Gastroesophageal sphincter (tissue), 4 donors: Measurements from ENCODE around the gene AUTS2. TPM values are rescaled to one million over a fixed set of nuclear protein-coding genes. Genes with fewer than 3 reads are reported as not detected.

Experiments used
- ATAC-seq: fragments of 150-250 bp; one replicate; pipeline ENCODE4 v1.9.1; 2016; ENCODE audit warnings: mild to moderate bottlenecking, moderate library complexity
- H3K27ac ChIP-seq, 4 donors: fragments of 200-600 bp; sonication (generic) in 3 of 4; 1 replicate in 3 of 4; 2 replicates in 1 of 4; pipeline ENCODE4 v1.5.1; 2016 to 2019
- H3K27me3 ChIP-seq: fragments of 200-600 bp; sonication (generic); one replicate; pipeline ENCODE4 v1.5.1; 2019
- H3K36me3 ChIP-seq, 2 donors: fragments of 200-600 bp; sonication (generic); one replicate each; pipeline ENCODE4 v1.5.1; 2019; ENCODE audit warnings: control low read depth in 1 of 2
- H3K4me1 ChIP-seq, 3 donors: fragments of 200-600 bp; sonication (generic); 1 replicate in 2 of 3; 2 replicates in 1 of 3; pipeline ENCODE4 v1.5.1; 2016 to 2019; ENCODE audit warnings: control low read depth in 2 of 3
- H3K4me3 ChIP-seq, 2 donors: fragments of 200-600 bp; sonication (generic); one replicate each; pipeline ENCODE4 v1.5.1; 2019; ENCODE audit warnings: mild to moderate bottlenecking in 1 of 2, moderate library complexity in 1 of 2
- H3K9me3 ChIP-seq, 3 donors: fragments of 200-600 bp; sonication (generic); one replicate each; pipeline ENCODE4 v1.5.1; 2017 to 2019; ENCODE audit warnings: control low read depth in 2 of 3
- EP300 ChIP-seq: sonication (generic); formaldehyde crosslinking; IDR thresholded peaks from one replicate; pipeline ENCODE4 v1.6.1; 2017; ENCODE audit warnings: antibody characterized with exemption, mild to moderate bottlenecking
- POLR2A ChIP-seq, 2 donors: fragments of 450-650 bp; IDR thresholded peaks; one replicate each; pipeline ENCODE4 v1.6.1; 2017; ENCODE audit warnings: antibody characterized with exemption in 2 of 2, mild to moderate bottlenecking in 2 of 2, moderate library complexity in 1 of 2
- POLR2AphosphoS5 ChIP-seq: sonication (generic); formaldehyde crosslinking; IDR thresholded peaks from one replicate; pipeline ENCODE4 v1.6.1; 2017; ENCODE audit warnings: antibody characterized with exemption
- WGBS, 2 donors: methylation state at CpG; one replicate each; pipeline ENCODE4 v1.1.5; 2018; ENCODE audit warnings: low coverage in 1 of 2; 5-methylcytosine and 5-hydroxymethylcytosine counted together
- total RNA-seq, 4 donors: library from RNA; depleted of rRNA; stranded (reverse); fragments of >200 nt; gene quantifications; one replicate each; pipeline ENCODE4 v1.1.0, GENCODE V29; 2016
- TF ChIP-seq, protein P1 (sequence below), 4 experiments: fragments of 200-600 bp in 2 of 4; fragments of 450-650 bp in 2 of 4; sonication (generic) in 1 of 4; IDR thresholded peaks; one replicate each; pipeline ENCODE4 v1.5.1; 2017 to 2019; ENCODE audit warnings: antibody characterized with exemption in 4 of 4, mild to moderate bottlenecking in 2 of 4, moderate library complexity in 2 of 4

Gene AUTS2
- total RNA-seq, 4 donors from 2014 or later = 12.2 to 48.7 (median 44.1) TPM

- TF ChIP-seq EP300 (no peak), POLR2AphosphoS5 (no peak), POLR2A (IDR thresholded peaks at IDR 0.05) (no peak)
- TF ChIP-seq, protein P1, sequence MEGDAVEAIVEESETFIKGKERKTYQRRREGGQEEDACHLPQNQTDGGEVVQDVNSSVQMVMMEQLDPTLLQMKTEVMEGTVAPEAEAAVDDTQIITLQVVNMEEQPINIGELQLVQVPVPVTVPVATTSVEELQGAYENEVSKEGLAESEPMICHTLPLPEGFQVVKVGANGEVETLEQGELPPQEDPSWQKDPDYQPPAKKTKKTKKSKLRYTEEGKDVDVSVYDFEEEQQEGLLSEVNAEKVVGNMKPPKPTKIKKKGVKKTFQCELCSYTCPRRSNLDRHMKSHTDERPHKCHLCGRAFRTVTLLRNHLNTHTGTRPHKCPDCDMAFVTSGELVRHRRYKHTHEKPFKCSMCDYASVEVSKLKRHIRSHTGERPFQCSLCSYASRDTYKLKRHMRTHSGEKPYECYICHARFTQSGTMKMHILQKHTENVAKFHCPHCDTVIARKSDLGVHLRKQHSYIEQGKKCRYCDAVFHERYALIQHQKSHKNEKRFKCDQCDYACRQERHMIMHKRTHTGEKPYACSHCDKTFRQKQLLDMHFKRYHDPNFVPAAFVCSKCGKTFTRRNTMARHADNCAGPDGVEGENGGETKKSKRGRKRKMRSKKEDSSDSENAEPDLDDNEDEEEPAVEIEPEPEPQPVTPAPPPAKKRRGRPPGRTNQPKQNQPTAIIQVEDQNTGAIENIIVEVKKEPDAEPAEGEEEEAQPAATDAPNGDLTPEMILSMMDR (IDR thresholded peaks at IDR 0.05) = no peak
- H3K4me3 ChIP-seq = no peak overlapping the region
- peaks cover 0 to 19% (median 0%) of the 10 kb centered on the region in 3 donors for H3K4me1 ChIP-seq
- H3K9me3 ChIP-seq = peaks cover 0 to 7% (median 0%) of the 10 kb centered on the region in 3 donors
- 83 to 95% methylated on average over 7 to 8 of the region's 8 CpGs for WGBS, 2 donors
- H3K27me3 ChIP-seq = no peaks in the 10 kb centered on the region
- ATAC-seq = no peak
- no peak overlapping the region for H3K27ac ChIP-seq
- H3K36me3 ChIP-seq = no peaks in the 10 kb centered on the region
These were observed 882.8 kb downstream of the AUTS2 start for GRCh38 chr7:70480927-70481569.

DNA sequence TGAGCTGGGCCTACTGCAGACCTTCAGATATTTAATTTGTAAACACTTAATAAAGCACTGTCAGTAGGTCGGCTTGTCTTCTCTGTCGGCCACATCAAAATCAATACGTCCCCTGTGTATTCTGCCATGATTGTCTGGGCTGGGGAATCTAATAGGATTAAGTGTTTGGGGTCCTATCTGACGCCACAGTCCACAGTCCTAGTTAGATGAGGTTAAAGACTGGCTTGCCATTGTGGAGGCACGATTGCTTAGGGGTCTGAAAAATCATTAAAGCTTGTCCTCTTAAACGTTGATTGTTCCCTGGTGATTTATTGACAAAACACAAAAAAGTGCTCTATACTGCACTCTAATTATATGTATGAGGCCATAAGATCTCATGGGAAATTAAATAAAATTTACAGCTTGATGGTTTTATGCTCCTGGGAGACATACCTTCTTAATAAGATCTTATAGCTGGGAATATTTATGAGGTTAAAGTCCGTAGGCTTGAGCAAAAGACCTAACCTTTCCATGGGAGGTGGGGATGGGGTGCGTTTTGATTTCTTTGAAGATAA lies 883.4 kb downstream of the AUTS2 start:
- Histone ChIP-seq H3K36me3 (no peaks in the 10 kb centered on the region), H3K4me3 (no peak overlapping the region), H3K9me3 (peaks cover 0 to 7% (median 0%) of the 10 kb centered on the region in 3 donors), H3K4me1 (peaks cover 0 to 14% (median 0%) of the 10 kb centered on the region in 3 donors), H3K27ac (no peak overlapping the region), H3K27me3 (no peaks in the 10 kb centered on the region)
- WGBS, 2 donors = 86 to 90% methylated on average over 4 to 7 of the region's 8 CpGs
- ATAC-seq = no peak
- TF ChIP-seq, protein P1 (IDR thresholded peaks at IDR 0.05) = no peak
- TF ChIP-seq EP300 = no peak
- no peak for TF ChIP-seq POLR2AphosphoS5
- no peak for TF ChIP-seq POLR2A (IDR thresholded peaks at IDR 0.05)

DNA sequence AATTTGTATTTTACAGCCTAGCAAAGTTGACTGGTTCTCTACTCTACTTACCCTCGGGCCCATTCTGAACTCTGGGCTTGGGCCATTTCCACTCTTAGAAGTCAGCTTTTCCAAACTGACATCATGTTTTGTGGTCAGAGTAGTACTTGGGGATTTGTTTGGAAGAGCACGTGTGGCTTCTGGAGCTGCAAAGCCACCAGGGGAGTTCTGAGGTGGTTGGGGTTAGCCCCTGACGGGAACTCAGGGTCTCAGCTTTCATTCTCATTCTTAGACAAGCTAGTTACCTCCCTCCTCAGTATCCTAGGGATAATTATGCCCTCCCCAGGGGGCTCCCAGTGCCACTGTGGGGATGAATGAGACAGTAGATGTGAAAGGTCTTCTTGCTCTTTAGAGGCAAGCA lies 886.0 kb downstream of the AUTS2 start:
- no peak for ATAC-seq
- Histone ChIP-seq H3K4me3 (no peak overlapping the region), H3K27ac (no peak overlapping the region), H3K36me3 (no peaks in the 10 kb centered on the region), H3K27me3 (no peaks in the 10 kb centered on the region), H3K9me3 (peaks cover 0 to 7% (median 0%) of the 10 kb centered on the region in 3 donors), H3K4me1 (no peaks in the 10 kb centered on the region)
- WGBS, 2 donors = 73 to 87% methylated on average over 3 of the region's 3 CpGs
- TF ChIP-seq, protein P1 (IDR thresholded peaks at IDR 0.05) = no peak
- TF ChIP-seq POLR2A (IDR thresholded peaks at IDR 0.05) = no peak
- no peak for TF ChIP-seq POLR2AphosphoS5
- TF ChIP-seq EP300 = no peak

- TF ChIP-seq EP300 (no peak), POLR2AphosphoS5 (no peak), POLR2A (IDR thresholded peaks at IDR 0.05) (no peak)
- TF ChIP-seq, protein P1 (IDR thresholded peaks at IDR 0.05) = no peak
- WGBS, 2 donors = 93 to 98% methylated on average over 5 to 7 of the region's 7 CpGs
- Histone ChIP-seq H3K4me1 (no peaks in the 10 kb centered on the region), H3K4me3 (no peak overlapping the region), H3K27me3 (no peaks in the 10 kb centered on the region), H3K36me3 (no peaks in the 10 kb centered on the region), H3K27ac (no peak overlapping the region), H3K9me3 (peaks cover 0 to 7% (median 0%) of the 10 kb centered on the region in 3 donors)
- ATAC-seq = no peak
These were observed 888.7 kb downstream of the AUTS2 start for GRCh38 chr7:70486977-70487376.

DNA sequence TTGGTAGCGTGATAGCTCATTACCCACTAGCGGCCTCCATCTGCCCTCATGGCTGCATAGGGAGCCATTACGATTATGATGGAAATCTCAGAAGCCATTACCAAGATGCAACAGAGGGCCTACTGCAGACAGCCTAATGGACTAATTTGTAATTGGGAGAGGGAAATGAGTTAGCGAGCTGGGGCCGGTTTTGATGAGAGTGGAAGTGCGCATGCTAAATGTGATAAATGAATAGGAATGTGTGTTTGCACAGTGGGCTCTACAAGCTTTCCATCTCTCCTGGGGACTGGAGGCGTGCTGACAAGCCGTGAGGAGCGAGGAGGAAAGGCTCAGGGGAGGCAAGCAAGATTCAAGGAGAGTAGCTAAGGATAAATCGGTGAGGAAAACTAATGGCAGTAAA lies 889.2 kb downstream of the AUTS2 start:
- ATAC-seq = no peak
- Histone ChIP-seq H3K27ac (no peak overlapping the region), H3K27me3 (no peaks in the 10 kb centered on the region), H3K4me3 (no peak overlapping the region), H3K4me1 (no peaks in the 10 kb centered on the region), H3K9me3 (peaks cover 0 to 7% (median 0%) of the 10 kb centered on the region in 3 donors), H3K36me3 (no peaks in the 10 kb centered on the region)
- TF ChIP-seq EP300 (no peak), POLR2AphosphoS5 (no peak), POLR2A (IDR thresholded peaks at IDR 0.05) (no peak)
- TF ChIP-seq, protein P1 (IDR thresholded peaks at IDR 0.05) = no peak
- WGBS, 2 donors = 91% methylated on average over 10 of the region's 10 CpGs; no CpG with 5 or more reads in 1 of the 2 donors
